Measurements from ENCODE around the gene SEC24C.

DNA sequence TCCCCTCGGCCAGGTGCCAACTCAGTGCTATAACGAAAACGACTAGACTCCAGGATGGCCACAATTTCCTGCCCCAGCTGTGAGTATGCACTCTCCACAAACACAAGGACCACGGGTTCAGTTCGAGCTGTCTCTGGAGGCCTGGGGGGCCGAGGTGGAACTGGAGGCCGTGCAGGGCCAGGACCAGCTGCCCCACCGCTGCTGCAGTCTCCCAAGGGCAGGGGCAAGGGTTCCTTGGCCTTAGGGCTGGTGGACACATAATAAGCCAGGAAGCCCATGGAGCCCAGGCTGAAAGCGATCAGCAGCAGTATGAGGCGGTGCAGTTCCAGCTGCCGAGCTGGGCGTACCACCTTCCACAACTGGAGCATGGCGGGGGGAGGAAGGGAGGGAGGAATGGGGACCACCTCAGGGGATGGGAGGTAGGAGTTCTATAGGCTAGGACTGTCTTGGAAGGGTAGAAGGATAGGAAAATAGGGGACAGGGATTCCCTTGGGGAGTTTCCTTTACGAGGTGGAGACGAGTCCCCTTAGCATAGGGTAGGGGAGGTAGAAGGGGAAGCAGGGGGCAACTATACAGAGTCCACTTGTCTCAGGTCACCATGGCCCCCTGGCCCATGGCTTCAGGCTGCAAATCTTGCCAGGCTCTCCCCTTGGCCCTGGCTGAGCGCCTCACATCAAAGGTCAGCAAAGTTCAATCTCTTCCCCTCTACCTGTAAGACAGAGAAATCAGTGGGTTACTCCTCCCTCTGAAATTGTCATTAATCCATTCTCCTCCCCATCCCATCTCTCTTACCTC, 64.0 kb downstream of the SEC24C start:
- no peak for TF ChIP-seq EZH2phosphoT487 (IDR thresholded peaks at IDR 0.05; ENCODE audit: low read depth)
- TF ChIP-seq, protein P1, sequence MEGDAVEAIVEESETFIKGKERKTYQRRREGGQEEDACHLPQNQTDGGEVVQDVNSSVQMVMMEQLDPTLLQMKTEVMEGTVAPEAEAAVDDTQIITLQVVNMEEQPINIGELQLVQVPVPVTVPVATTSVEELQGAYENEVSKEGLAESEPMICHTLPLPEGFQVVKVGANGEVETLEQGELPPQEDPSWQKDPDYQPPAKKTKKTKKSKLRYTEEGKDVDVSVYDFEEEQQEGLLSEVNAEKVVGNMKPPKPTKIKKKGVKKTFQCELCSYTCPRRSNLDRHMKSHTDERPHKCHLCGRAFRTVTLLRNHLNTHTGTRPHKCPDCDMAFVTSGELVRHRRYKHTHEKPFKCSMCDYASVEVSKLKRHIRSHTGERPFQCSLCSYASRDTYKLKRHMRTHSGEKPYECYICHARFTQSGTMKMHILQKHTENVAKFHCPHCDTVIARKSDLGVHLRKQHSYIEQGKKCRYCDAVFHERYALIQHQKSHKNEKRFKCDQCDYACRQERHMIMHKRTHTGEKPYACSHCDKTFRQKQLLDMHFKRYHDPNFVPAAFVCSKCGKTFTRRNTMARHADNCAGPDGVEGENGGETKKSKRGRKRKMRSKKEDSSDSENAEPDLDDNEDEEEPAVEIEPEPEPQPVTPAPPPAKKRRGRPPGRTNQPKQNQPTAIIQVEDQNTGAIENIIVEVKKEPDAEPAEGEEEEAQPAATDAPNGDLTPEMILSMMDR (IDR thresholded peaks at IDR 0.05; ENCODE audit: low read depth, low read length): no peak
